NCI-H524 (cell line): Measurements from ENCODE around the gene RPS3A.
"Not testable (repeated sequence)": the region's sequence is repeated elsewhere in the genome, so short reads cannot be mapped to it uniquely, and the experiment has no call there.

Source experiments
- DNase-seq, 2 experiments: peaks; one replicate each; lab custom pipeline; 2025; lab: John Stamatoyannopoulos, UW

RPS3A gene

DNA sequence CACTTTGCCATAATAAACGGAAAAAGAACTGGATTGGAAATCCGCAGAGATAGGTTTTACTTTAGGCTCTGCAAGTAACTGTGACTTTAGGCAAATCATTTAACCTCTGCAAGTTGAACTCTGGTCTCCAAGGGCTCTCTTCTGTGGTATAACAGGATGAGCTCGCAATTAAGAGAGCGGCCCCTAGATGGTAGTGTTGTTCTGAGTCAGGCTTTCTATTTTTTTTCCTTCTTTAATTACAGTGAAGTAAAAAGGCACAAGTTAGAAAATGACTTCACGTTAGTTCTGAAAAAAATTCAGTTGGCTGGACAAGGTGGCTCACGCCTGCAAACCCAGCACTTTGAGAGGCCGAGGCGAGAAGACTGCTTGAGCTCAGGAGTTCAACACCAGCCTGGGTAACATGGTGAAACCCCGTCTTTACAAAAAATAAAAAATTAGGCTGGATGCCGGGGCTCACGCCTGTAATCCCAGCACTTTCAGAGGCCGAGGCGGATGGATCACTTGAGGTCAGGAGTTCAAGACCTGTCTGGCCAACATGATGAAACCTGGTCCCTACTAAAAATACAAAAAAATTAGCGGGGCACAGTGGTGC, 18.0 kb downstream of the RPS3A start:
- peak; percentile 16 to 36 for DNase-seq

DNA sequence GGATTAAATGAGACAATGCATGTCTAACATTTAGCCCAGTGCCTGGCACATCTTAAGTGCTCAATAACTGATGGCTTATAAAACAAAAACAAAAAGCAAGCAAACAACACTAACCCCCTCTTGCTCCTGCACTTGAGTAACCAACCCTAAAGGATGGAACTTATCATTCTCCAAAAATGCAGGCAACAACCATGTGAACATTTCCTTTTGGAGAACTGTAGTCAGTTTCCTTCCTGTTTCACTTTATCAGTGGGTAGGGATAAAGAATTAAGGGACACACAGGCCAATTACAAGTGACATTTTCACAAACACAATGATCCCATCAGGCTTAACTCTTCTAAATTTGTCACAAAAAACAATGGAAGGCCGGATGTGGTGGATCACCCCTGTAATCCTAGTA, 30.4 kb downstream of the RPS3A start:
- DNase-seq, result no peak

DNA sequence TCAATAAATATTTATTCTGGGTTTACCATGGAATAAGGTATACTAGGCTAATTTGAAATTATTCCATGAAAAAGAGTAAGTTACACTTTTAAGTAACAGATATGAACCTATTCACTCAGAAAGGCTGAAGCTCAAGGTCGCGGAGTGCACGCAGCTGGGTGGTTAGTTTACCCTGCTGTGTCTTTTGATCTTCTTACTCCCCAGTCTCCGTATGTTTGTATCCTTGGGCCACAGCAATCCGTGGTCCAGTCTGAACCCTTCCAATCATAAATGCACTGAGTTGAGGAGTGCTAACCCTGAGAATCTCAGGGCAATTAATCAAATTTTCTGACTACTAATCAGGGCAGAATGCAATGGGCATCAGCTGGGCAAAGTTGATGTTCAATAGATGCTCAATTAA, 33.9 kb downstream of the RPS3A start:
- no peak for DNase-seq

DNA sequence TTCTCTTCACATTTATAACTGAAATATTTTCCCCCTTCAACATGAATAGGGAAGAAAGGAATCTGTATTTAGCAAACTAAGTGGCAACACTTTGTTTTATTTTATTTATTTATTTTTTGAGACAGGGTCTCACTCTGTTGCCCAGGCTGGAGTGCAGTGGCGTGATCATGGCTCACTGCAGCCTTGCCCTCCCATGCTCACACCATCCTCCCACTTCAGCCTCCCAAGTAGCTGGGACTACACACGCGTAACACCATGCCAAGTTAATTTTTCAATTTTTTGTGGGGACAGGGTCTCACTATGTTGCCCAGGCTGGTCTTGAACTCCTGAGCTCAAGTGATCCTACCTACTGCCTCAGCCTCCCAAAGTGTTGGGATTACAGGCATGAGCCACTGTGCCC, 36.6 kb downstream of the RPS3A start:
- not testable (repeated sequence) for DNase-seq

GRCh38 chr4:151139814-151140213, 40.4 kb downstream of the RPS3A start:
- DNase-seq, result no peak

GRCh38 chr4:151142758-151143157, 43.3 kb downstream of the RPS3A start:
- DNase-seq, result no peak

DNA sequence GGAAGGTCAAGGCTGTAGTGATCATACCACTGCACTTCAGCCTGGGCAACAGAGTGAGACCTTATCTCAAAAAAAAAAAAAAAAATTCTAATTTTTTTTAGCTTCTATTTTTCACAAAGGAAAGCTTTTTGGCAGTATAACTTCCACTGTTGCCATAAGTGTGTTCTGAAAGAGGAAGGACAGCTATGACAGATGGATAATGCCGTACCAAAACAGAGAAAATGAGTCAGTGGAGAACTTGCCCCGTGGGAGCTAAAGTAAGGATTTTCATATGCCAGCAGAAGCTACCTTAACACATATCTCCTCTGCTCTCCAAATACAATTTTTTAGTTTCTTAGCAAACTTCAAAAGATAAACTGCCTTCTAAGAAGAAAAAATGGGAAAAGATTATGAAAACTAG, 43.7 kb downstream of the RPS3A start:
- no peak for DNase-seq

- no peak for DNase-seq
Measured at GRCh38 chr4:151143811-151144210, 44.4 kb downstream of the RPS3A start.

DNA sequence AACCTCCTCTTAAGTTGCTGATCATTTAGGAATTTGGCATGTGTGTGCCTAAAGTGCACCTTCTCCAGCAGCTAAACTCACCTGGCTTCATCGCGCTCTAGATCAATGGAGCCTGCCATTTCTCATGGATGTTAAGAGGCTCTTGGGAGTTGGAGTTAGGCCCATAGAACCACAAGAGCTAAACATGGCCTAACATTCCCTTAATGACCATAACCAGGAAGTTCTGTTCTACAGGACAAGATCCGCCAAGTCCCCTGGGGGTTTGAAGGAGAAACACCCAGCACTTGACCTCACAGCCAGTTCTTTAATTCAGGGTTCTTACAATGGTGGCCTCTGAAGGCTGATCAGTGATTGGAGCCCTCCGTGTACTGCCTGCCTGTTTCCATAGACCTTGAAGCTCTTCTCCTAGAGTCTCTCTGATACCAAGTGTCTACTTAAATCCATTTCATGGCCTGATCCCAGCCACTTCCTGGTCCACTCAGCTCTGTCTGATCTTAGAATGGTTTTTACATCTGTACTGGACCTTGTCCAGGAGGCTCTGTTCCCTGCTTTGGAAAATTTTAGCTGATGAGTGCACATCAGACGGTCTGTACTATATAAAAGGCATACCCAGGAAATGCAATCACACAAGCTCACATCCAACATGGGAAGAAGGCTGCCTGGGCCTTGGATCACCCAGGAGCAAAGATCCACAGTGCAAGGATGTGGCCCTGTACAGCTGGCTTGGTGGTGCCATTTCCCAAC, 45.1 kb downstream of the RPS3A start:
- no peak for DNase-seq

- no peak for DNase-seq
Measured at GRCh38 chr4:151147000-151147399, 47.6 kb downstream of the RPS3A start.

- no peak for DNase-seq
Measured at GRCh38 chr4:151148261-151148660, 48.8 kb downstream of the RPS3A start.

DNA sequence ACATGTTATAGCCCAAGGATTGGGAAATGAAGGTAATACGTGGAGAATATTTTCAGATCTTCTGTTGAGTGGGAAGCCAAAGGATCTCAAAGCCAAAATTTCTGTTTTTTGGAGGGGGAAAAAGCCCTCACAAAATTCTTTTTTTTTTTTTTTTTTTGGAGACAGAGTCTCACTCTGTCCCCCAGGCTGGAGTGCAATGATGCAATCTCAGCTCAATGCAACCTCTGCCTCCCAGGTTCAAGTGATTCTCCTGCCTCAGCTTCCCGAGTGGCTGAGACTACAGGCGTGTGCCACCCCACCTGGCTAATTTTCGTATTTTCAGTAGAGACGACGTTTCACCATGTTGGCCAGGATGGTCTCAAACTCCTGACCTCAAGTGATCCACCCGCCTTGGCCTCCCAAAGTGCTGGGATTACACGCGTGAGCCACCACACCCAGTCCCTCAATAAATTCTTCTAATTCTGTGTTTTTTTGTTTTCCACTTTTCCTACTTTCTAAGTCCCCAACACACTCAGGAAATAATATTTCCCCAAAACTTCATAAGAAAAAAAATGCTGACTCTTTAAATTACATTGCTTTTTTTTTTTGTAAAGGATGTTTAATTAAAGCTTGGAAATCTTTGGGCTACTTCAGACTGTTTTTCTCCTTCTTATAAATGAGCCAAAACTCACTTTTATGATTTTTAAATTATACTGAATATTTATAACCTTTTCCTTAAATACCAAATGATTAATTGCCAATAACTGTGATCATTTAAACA, 51.6 kb downstream of the RPS3A start:
- no peak for DNase-seq

- no peak for DNase-seq
Measured at GRCh38 chr4:151152028-151152427, 52.6 kb downstream of the RPS3A start.

DNA sequence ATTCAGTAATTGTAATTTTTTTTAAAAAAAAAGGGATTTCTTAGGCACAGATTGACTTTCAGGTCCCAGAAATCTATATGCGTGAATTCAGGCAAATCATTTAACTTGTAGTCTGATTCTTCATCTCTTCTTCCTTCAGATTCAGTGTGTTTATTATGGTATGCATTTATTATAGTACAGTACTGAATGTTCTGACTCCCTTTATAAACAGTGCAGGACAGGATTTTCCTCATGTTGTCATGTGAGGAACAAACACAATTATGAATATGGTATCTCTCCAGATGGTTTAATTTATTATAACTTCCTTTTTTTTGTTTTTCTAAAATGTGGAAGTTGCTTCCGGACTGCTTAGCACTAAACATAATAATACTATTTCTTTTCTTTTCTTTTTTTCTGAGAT, 54.2 kb downstream of the RPS3A start:
- no peak for DNase-seq
